GM23248 (cell line): ENCODE measurements around the gene E2F8.

Source experiments
- EZH2 ChIP-seq: fragments of 200-600 bp; sonication (generic); IDR thresholded peaks from 2 replicates; pipeline ENCODE4 v1.6.1; 2018; ENCODE audit warnings: antibody characterized with exemption, mild to moderate bottlenecking; ENCODE audit not compliant: insufficient read depth, poor library complexity, severe bottlenecking
- EZH2phosphoT487 ChIP-seq: fragments of 200-600 bp; sonication (generic); IDR thresholded peaks from 2 replicates; pipeline ENCODE4 v1.6.1; 2018; ENCODE audit warnings: antibody characterized with exemption, moderate library complexity, mild to moderate bottlenecking, low read depth; ENCODE audit not compliant: insufficient read depth

- TF ChIP-seq EZH2: no peak
- no peak for TF ChIP-seq EZH2phosphoT487
These were observed 3.9 kb upstream of the E2F8 start for GRCh38 chr11:19244621-19245020.
